HepG2 (cell line): Measurements from ENCODE around the gene NEU4. TPM values are rescaled to one million over a fixed set of nuclear protein-coding genes. Genes with fewer than 3 reads are reported as not detected.

Experiments used
- BRD4 ChIP-seq: sonication (generic); formaldehyde crosslinking; IDR thresholded peaks from 2 replicates; pipeline ENCODE4 v1.4.0; 2020; ENCODE audit warnings: missing genetic modification reagents
- CC2D1A ChIP-seq: sonication (generic); formaldehyde crosslinking; IDR thresholded peaks from 2 replicates; pipeline ENCODE4 v1.8.1; 2023; ENCODE audit warnings: mild to moderate bottlenecking, missing genetic modification reagents
- EED ChIP-seq: sonication (generic); formaldehyde crosslinking; IDR thresholded peaks from 2 replicates; pipeline ENCODE4 v1.5.0; 2020; ENCODE audit warnings: mild to moderate bottlenecking, missing genetic modification reagents
- GATAD1 ChIP-seq: IDR thresholded peaks from 2 replicates; pipeline ENCODE4 v1.6.1; 2016; ENCODE audit warnings: missing genetic modification reagents, missing compliant biosample characterization
- JUN ChIP-seq: sonication (generic); formaldehyde crosslinking; IDR thresholded peaks from 2 replicates; pipeline ENCODE4 v1.4.0; 2020; ENCODE audit warnings: mild to moderate bottlenecking, missing genetic modification reagents
- MED13 ChIP-seq: sonication (generic); formaldehyde crosslinking; IDR thresholded peaks from 2 replicates; pipeline ENCODE4 v1.5.0; 2020; ENCODE audit warnings: missing genetic modification reagents
- ZNF282 ChIP-seq: fragments of 450-650 bp; IDR thresholded peaks from 2 replicates; pipeline ENCODE4 v1.6.1; 2018; ENCODE audit not compliant: partially characterized antibody
- ZNF44 ChIP-seq: sonication (generic); formaldehyde crosslinking; IDR thresholded peaks from 2 replicates; pipeline ENCODE4 v1.5.1; 2020; ENCODE audit warnings: mild to moderate bottlenecking, missing genetic modification reagents
- ZNF543 ChIP-seq: sonication (generic); formaldehyde crosslinking; IDR thresholded peaks from 2 replicates; pipeline ENCODE4 v1.4.0; 2020; ENCODE audit warnings: mild to moderate bottlenecking, missing genetic modification reagents
- ZNF619 ChIP-seq: sonication (generic); formaldehyde crosslinking; IDR thresholded peaks from 2 replicates; pipeline ENCODE4 v1.4.0; 2020; ENCODE audit warnings: mild to moderate bottlenecking, missing genetic modification reagents
- ZNF776 ChIP-seq: sonication (generic); formaldehyde crosslinking; IDR thresholded peaks from 2 replicates; pipeline ENCODE4 v1.4.0; 2020; ENCODE audit warnings: mild to moderate bottlenecking, missing genetic modification reagents
- ZNF780A ChIP-seq: sonication (generic); formaldehyde crosslinking; IDR thresholded peaks from 2 replicates; pipeline ENCODE4 v1.8.0; 2022; ENCODE audit warnings: mild to moderate bottlenecking, missing genetic modification reagents, moderate library complexity
- polyA plus RNA-seq, 8 experiments: library from polyadenylated mRNA; depleted of rRNA in 3 of 8; stranded (reverse) in 7 of 8; unstranded in 1 of 8; fragments of >200 nt; fragmentation: Illumina TruSeq in 4 of 8; extraction: Trizol in 4 of 8; gene quantifications; 2 replicates each; pipeline versions ENCODE4 v1.2.1 to v1.2.3, GENCODE V29; 2011 to 2016; ENCODE audit warnings: low read depth in 4 of 8, missing spikeins in 1 of 8, mixed read lengths in 1 of 8; ENCODE audit not compliant: insufficient read depth in 1 of 8
- total RNA-seq, 5 experiments: library from RNA; depleted of rRNA; stranded (reverse); fragments of >200 nt; fragmentation: Illumina TruSeq; extraction: Trizol; gene quantifications; 2 replicates each; pipeline ENCODE4 v1.2.3, GENCODE V29; 2016; ENCODE audit warnings: low read depth in 1 of 5
- TF ChIP-seq, protein P1 (sequence below): sonication (generic); formaldehyde crosslinking; IDR thresholded peaks from 2 replicates; pipeline ENCODE4 v1.8.1; 2023; ENCODE audit warnings: mild to moderate bottlenecking, inconsistent platforms, moderate library complexity, missing genetic modification reagents, borderline replicate concordance
- TF ChIP-seq, protein P2 (sequence below): sonication (generic); formaldehyde crosslinking; IDR thresholded peaks from 2 replicates; pipeline ENCODE4 v1.8.1; 2022; ENCODE audit warnings: low read depth, mild to moderate bottlenecking, missing genetic modification reagents
- TF ChIP-seq, protein P3 (sequence below): sonication (generic); formaldehyde crosslinking; conservative IDR thresholded peaks from 2 replicates; pipeline ENCODE4 v1.4.0; 2020; ENCODE audit warnings: missing genetic modification reagents
- TF ChIP-seq, protein P4 (sequence below): sonication (generic); formaldehyde crosslinking; IDR thresholded peaks from 2 replicates; pipeline ENCODE4 v1.4.0; 2020; ENCODE audit warnings: mild to moderate bottlenecking, missing genetic modification reagents

The NEU4 gene
- total and polyA plus RNA-seq, 2 of the 13 experiments (the other 11 are each of a cell fraction or from before 2014, with no cell fraction given) = 53.5 to 107 TPM

DNA sequence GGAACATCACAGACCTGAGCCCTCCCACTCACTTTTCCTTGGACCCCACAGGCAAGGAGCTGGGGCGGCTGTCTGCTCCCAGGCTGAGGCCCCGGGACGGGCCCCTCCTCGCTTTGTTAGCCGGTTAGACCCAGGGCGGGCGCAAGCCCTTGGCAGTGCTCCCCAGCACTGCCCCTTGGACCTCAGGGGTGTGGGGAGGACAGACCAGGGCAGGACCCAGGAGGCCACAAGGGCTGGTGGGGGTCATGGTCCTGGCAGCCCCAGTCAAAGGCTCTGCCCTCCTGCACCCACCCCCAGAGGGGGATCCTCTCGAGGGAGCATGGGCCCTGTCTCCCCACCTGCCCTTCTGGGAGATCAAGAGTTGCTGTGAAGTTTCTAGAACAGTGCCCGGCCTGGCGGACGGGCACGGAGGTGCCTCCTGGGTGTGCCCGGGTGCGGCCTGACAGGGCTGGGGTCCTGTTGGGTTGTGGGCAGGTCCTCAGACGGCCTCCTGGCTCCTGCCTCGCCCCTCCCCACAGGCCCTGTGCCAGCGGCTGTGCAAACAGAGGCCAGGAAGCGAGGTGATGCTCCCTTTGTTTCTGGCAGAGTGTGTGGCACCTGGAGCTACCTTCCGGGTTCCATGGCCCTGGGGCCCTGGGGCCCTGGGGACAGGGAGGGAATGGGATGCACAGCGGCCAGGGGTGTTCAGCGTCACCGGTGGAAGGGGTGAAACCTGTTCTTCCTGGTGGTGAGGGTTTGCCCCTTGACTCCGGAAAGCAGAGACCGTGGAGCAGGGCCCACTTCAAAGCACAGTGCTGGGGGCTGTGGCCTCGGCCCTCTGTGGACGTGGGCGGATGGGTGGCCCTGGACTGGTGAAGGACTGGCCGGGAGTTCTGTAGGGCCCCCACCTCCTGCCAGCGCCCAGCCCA lies 35.2 kb upstream of the NEU4 start (continued):
- TF ChIP-seq, protein P1, sequence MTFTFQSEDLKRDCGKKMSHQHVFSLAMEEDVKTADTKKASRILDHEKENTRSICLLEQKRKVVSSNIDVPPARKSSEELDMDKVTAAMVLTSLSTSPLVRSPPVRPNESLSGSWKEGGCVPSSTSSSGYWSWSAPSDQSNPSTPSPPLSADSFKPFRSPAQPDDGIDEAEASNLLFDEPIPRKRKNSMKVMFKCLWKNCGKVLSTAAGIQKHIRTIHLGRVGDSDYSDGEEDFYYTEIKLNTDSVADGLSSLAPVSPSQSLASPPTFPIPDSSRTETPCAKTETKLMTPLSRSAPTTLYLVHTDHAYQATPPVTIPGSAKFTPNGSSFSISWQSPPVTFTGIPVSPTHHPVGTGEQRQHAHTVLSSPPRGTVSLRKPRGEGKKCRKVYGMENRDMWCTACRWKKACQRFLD (CRISPR knock-in tag) = no peak
- no peak for TF ChIP-seq EED (CRISPR knock-in tag)
- 0 out of 2 replicates have a peak, but pooled peaks have one; percentile 24 for TF ChIP-seq ZNF780A (CRISPR knock-in tag)
- peak; percentile 71 for TF ChIP-seq GATAD1
- no peak for TF ChIP-seq ZNF776 (CRISPR knock-in tag)
- no peak for TF ChIP-seq ZNF44 (CRISPR knock-in tag)
- TF ChIP-seq, protein P2, sequence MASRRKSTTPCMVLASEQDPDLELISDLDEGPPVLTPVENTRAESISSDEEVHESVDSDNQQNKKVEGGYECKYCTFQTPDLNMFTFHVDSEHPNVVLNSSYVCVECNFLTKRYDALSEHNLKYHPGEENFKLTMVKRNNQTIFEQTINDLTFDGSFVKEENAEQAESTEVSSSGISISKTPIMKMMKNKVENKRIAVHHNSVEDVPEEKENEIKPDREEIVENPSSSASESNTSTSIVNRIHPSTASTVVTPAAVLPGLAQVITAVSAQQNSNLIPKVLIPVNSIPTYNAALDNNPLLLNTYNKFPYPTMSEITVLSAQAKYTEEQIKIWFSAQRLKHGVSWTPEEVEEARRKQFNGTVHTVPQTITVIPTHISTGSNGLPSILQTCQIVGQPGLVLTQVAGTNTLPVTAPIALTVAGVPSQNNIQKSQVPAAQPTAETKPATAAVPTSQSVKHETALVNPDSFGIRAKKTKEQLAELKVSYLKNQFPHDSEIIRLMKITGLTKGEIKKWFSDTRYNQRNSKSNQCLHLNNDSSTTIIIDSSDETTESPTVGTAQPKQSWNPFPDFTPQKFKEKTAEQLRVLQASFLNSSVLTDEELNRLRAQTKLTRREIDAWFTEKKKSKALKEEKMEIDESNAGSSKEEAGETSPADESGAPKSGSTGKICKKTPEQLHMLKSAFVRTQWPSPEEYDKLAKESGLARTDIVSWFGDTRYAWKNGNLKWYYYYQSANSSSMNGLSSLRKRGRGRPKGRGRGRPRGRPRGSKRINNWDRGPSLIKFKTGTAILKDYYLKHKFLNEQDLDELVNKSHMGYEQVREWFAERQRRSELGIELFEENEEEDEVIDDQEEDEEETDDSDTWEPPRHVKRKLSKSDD = peak; percentile 61
- TF ChIP-seq CC2D1A (CRISPR knock-in tag) = peak; percentile 83; the same call in 1 of the 2 replicates
- TF ChIP-seq BRD4 (CRISPR knock-in tag) = no peak
- TF ChIP-seq ZNF619 = peak; percentile 22; the same call in 1 of the 2 replicates
- no peak for TF ChIP-seq ZNF282
- TF ChIP-seq, protein P3, sequence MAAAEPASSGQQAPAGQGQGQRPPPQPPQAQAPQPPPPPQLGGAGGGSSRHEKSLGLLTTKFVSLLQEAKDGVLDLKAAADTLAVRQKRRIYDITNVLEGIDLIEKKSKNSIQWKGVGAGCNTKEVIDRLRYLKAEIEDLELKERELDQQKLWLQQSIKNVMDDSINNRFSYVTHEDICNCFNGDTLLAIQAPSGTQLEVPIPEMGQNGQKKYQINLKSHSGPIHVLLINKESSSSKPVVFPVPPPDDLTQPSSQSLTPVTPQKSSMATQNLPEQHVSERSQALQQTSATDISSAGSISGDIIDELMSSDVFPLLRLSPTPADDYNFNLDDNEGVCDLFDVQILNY = no peak
- TF ChIP-seq MED13 (CRISPR knock-in tag) = no peak
- TF ChIP-seq ZNF543 (CRISPR knock-in tag) = no peak
- TF ChIP-seq, protein P4, sequence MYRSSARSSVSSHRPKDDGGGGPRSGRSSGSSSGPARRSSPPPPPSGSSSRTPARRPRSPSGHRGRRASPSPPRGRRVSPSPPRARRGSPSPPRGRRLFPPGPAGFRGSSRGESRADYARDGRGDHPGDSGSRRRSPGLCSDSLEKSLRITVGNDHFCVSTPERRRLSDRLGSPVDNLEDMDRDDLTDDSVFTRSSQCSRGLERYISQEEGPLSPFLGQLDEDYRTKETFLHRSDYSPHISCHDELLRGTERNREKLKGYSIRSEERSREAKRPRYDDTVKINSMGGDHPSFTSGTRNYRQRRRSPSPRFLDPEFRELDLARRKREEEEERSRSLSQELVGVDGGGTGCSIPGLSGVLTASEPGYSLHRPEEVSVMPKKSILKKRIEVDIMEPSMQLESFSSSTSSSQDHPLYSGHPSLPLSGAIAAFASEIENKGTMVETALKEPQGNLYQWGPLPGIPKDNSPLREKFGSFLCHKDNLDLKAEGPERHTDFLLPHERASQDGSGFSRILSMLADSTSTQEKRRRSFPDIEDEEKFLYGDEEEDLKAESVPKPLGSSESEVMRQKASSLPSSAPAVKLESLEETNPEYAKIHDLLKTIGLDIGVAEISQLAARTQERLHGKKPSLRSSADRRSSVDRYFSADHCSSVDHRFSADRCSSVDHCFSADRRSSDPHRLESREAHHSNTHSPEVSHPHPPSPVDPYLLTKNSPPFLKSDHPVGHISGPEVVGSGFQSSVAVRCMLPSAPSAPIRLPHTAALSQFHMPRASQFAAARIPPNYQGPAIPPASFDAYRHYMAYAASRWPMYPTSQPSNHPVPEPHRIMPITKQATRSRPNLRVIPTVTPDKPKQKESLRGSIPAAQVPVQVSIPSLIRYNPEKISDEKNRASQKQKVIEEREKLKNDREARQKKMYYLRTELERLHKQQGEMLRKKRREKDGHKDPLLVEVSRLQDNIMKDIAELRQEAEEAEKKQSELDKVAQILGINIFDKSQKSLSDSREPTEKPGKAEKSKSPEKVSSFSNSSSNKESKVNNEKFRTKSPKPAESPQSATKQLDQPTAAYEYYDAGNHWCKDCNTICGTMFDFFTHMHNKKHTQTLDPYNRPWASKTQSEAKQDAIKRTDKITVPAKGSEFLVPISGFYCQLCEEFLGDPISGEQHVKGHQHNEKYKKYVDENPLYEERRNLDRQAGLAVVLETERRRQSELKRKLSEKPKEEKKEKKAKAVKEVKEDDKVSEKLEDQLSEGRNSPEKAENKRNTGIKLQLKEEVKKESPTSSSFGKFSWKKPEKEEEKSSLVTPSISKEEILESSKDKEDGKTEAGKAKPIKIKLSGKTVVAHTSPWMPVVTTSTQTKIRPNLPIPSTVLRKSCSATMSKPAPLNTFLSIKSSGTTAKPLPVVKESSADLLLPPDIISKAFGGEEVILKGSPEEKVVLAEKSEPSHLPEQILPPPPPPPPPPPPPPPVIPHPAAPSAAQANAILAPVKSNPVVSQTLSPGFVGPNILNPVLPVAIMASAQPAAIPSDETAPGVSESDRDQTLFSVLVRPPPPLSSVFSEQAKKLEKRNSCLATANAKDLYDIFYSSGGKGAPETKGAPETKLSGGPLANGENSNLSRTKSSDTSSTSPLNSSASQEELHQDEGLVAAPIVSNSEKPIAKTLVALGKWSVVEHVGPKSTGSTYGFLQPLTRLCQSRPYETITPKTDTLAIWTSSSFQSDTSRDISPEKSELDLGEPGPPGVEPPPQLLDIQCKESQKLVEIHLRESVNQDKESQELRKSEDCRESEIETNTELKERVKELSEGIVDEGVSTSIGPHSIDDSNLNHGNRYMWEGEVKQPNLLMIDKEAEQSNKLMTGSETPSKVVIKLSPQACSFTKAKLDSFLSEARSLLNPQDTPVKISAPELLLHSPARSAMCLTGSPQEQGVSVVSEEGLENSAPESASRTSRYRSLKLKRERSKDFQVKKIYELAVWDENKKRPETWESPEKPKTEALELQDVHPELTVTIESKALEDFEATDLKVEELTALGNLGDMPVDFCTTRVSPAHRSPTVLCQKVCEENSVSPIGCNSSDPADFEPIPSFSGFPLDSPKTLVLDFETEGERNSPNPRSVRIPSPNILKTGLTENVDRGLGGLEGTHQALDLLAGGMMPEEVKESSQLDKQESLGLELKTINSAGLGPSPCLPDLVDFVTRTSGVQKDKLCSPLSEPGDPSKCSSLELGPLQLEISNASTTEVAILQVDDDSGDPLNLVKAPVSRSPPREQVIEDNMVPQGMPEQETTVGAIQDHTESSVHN = no peak
- no peak for TF ChIP-seq JUN
